A673 (cell line): ENCODE data around the gene RAP1GAP.

Experiments used
- CTCF ChIP-seq: fragments of 300-800, 200-600 bp; sonication (generic); conservative IDR thresholded peaks from 2 replicates; pipeline ENCODE4 v1.5.1; 2017; ENCODE audit warnings: low read depth, mild to moderate bottlenecking, antibody characterized with exemption, low read length, moderate library complexity, mixed read lengths
- EZH2 ChIP-seq: fragments of 200-600 bp; sonication (generic); IDR thresholded peaks from 2 replicates; pipeline ENCODE4 v1.6.1; 2017; ENCODE audit warnings: borderline replicate concordance, low read depth, mild to moderate bottlenecking, mixed read lengths, antibody characterized with exemption, low read length; ENCODE audit not compliant: poor library complexity, severe bottlenecking

- TF ChIP-seq CTCF: no peak
- no peak for TF ChIP-seq EZH2
These were observed 3.5 kb upstream of the RAP1GAP start for GRCh38 chr1:21672478-21673276.
